Measurements from ENCODE around the gene TRAF1.

- TF ChIP-seq CTCF (IDR thresholded peaks at IDR 0.05) (no peak), EZH2 (IDR thresholded peaks at IDR 0.05; ENCODE audit: borderline replicate concordance, insufficient read depth, low read depth, low read length, poor library complexity, severe bottlenecking) (no peak)
Measured at GRCh38 chr9:120914396-120914795, 12.2 kb downstream of the TRAF1 start.

All from B cell (primary cell).